Parathyroid adenoma (tissue), 2 donors: ENCODE measurements around the gene DUSP3.

Experiments used
- H2AFZ ChIP-seq: fragments of 300-600 bp; sonication (generic); one replicate; pipeline ENCODE4 v1.7.0; 2017; ENCODE audit warnings: antibody characterized with exemption, mild to moderate bottlenecking
- H3K27ac ChIP-seq: fragments of 300-600 bp; sonication (generic); one replicate; pipeline ENCODE4 v1.7.0; 2017
- H3K27me3 ChIP-seq: fragments of 300-600 bp; sonication (generic); one replicate; pipeline ENCODE4 v1.7.0; 2017; ENCODE audit warnings: low read length; ENCODE audit not compliant: control insufficient read depth, insufficient read depth
- H3K36me3 ChIP-seq: fragments of 300-600 bp; sonication (generic); one replicate; pipeline ENCODE4 v1.7.0; 2017; ENCODE audit warnings: low read length; ENCODE audit not compliant: control insufficient read depth, insufficient read depth
- H3K4me1 ChIP-seq: fragments of 300-600 bp; sonication (generic); one replicate; pipeline ENCODE4 v1.7.0; 2017; ENCODE audit warnings: control low read depth
- H3K4me2 ChIP-seq: fragments of 300-600 bp; sonication (generic); one replicate; pipeline ENCODE4 v1.7.0; 2017; ENCODE audit warnings: low read length
- H3K4me3 ChIP-seq: fragments of 300-600 bp; sonication (generic); one replicate; pipeline ENCODE4 v1.7.0; 2017; ENCODE audit warnings: low read depth, low read length
- H3K79me2 ChIP-seq: fragments of 300-600 bp; sonication (generic); one replicate; pipeline ENCODE4 v1.7.0; 2017; ENCODE audit warnings: control low read depth
- H3K9ac ChIP-seq: fragments of 300-600 bp; sonication (generic); one replicate; pipeline ENCODE4 v1.7.0; 2017; ENCODE audit warnings: mild to moderate bottlenecking
- H3K9me3 ChIP-seq: fragments of 300-600 bp; sonication (generic); one replicate; pipeline ENCODE4 v1.7.0; 2017; ENCODE audit warnings: low read length; ENCODE audit not compliant: control insufficient read depth
- TF ChIP-seq, protein P1 (sequence below): fragments of 300-600 bp; sonication (generic); IDR thresholded peaks from one replicate; pipeline ENCODE4 v1.7.0; 2017; ENCODE audit warnings: antibody characterized with exemption, mild to moderate bottlenecking
- donor health status: primary hyperparathyroidism.

DUSP3 gene

DNA sequence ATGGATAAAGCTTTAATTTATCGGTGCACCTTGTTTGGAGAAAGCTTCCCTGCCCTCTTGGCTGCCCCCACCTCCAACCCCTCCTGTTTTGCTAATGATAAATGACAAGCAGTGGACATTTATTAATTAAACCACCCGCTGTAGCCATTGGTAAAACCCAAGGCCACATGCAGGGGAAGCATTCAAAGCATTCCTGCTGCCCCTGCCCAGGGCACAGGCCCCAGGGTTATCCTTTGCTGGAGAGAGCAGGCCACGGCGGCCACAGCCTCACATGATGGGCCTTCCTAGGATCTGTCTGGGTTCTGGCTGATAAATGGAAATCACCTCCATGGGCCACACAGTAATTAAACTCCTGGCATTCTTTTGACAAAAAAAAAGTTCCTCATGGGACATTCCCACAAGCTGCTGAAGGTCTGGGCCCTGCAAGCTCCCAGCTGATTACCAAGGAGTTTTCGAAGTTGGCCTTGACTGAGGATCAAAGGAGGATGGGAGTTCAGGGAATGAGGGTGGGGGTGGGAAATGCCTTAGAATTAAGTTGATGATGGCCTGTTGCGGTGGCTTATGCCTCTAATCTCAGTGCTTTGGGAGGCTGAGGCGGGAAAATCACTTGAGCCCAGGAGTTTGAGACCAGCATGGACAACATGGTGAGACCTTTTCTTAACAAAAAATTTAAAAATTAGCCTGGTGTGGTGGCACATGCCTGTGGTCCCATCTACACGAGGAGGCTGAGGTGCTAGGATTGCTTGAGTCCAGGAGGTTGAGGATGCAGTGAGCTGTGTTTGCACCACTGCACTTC is 55.7 kb downstream of the DUSP3 start:
- TF ChIP-seq, protein P1, sequence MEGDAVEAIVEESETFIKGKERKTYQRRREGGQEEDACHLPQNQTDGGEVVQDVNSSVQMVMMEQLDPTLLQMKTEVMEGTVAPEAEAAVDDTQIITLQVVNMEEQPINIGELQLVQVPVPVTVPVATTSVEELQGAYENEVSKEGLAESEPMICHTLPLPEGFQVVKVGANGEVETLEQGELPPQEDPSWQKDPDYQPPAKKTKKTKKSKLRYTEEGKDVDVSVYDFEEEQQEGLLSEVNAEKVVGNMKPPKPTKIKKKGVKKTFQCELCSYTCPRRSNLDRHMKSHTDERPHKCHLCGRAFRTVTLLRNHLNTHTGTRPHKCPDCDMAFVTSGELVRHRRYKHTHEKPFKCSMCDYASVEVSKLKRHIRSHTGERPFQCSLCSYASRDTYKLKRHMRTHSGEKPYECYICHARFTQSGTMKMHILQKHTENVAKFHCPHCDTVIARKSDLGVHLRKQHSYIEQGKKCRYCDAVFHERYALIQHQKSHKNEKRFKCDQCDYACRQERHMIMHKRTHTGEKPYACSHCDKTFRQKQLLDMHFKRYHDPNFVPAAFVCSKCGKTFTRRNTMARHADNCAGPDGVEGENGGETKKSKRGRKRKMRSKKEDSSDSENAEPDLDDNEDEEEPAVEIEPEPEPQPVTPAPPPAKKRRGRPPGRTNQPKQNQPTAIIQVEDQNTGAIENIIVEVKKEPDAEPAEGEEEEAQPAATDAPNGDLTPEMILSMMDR: no peak
- Histone ChIP-seq H3K27ac (no peak overlapping the region), H2AFZ (no peak overlapping the region), H3K79me2 (no peaks in the 10 kb centered on the region), H3K9ac (no peak overlapping the region), H3K4me1 (no peaks in the 10 kb centered on the region), H3K9me3 (no peaks in the 10 kb centered on the region), H3K4me2 (no peak overlapping the region), H3K36me3 (no peaks in the 10 kb centered on the region), H3K27me3 (no peaks in the 10 kb centered on the region), H3K4me3 (no peak overlapping the region)

DNA sequence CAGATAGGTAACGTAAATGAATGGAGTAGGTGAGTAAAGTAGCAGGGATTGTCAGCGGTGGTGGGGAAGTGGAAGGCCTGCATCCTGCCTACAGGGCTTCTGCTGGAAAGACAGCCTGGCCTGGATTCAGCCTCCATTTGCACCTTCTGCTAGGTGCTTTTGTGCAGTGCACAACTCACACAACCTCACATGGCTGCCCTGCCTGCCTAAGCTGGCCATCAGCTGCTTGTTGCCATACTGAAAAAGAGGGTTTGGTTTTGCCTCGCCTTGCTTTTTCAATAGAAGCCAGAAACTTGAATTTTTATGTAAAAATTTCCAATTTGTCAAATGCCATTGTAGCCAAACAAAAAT is 56.5 kb downstream of the DUSP3 start:
- H3K27ac ChIP-seq: no peak overlapping the region
- no peaks in the 10 kb centered on the region for H3K79me2 ChIP-seq
- no peak overlapping the region for H3K9ac ChIP-seq
- no peaks in the 10 kb centered on the region for H3K4me1 ChIP-seq
- no peaks in the 10 kb centered on the region for H3K27me3 ChIP-seq
- no peaks in the 10 kb centered on the region for H3K36me3 ChIP-seq
- TF ChIP-seq, protein P1: no peak
- no peak overlapping the region for H2AFZ ChIP-seq
- no peaks in the 10 kb centered on the region for H3K9me3 ChIP-seq
- H3K4me2 ChIP-seq: no peak overlapping the region
- H3K4me3 ChIP-seq: no peak overlapping the region

DNA sequence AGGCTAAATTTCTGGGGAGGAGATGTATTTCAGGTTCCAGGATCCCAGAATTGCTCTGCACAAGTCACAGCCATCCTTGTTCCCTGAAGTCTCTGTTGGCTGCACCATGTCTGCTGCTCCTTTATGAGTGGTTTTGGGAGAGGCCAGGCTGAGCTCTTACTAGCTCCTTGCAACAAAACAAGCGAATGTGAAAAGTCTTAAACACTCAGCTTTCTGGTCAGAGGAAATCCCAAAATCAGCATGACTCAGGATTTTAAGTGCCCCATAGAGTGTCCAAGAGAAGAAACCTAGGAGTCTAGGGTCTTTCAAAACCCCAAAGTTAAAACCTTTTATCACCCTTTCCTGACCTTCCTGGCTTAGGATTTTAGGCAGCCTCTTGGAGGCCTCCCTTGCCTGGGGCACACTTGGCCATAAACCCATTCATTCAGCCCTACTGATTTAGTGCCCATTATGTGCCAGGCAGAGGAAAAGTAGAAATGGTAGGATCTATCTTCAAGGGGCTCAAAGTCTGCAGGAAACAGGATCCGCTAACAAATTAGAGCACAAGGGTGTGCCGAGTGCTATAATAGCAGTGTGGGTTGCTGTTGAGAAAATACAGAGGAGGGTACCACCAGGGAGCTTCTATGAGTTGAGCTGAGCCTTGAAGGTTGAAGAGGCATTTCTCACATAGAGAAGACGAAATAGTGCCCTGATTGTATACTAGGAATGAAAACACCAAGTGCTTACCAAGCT is 57.1 kb downstream of the DUSP3 start:
- Histone ChIP-seq H3K36me3 (no peaks in the 10 kb centered on the region), H3K4me3 (no peak overlapping the region), H3K27ac (no peak overlapping the region), H3K4me1 (no peaks in the 10 kb centered on the region), H3K79me2 (no peaks in the 10 kb centered on the region), H3K27me3 (no peaks in the 10 kb centered on the region), H2AFZ (no peak overlapping the region), H3K9ac (no peak overlapping the region), H3K4me2 (no peak overlapping the region), H3K9me3 (no peaks in the 10 kb centered on the region)
- TF ChIP-seq, protein P1: no peak

DNA sequence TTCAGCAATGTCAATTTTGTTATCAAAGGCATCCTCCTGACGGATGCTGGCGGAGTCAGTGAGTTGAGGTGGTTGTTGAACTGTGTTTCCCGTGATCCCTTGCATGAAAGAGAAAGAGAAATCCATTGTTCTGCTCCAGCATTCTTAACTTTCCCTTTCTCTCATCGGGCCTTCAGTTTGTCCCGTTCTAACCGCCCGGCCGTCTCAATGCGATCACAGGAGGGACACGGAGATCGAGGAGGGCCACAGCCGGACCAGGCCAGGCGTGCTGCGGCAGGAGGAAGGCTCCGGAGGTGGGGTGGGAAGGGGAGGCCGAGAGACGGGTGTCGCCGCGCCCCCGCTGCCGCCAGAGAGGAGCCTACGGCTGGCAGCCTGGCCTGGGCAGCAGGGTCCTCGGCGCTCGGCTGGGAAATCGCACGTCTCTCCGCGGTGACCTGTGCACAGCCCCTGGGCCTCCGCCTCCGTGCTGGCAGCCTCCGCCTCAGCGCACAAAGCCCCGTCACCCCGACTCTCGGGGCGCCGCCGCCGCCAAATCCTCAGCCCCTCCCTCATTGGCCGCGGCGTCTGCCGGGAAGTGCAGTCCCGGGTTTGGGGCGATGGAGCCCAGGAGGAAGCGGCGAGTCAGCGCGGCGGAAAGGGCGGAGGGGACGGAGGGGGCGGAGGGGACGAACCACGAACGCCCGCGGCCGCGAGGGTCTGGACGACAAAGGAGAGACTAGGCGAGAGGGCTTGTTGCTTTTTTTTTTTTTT is 58.3 kb downstream of the DUSP3 start:
- Histone ChIP-seq H3K9ac (peak overlapping the region; percentile 69), H3K4me3 (peak overlapping the region; percentile 70), H3K27ac (peak overlapping the region; percentile 77), H3K36me3 (no peaks in the 10 kb centered on the region), H3K4me1 (no peaks in the 10 kb centered on the region), H3K9me3 (no peaks in the 10 kb centered on the region), H3K79me2 (no peaks in the 10 kb centered on the region), H2AFZ (peak overlapping the region; percentile 98), H3K27me3 (no peaks in the 10 kb centered on the region), H3K4me2 (peak overlapping the region; percentile 79)
- TF ChIP-seq, protein P1: no peak
